K562 (cell line): ENCODE results near the gene COL10A1. TPM values are rescaled to one million over a fixed set of nuclear protein-coding genes. Genes with fewer than 3 reads are reported as not detected.

Experiments
- ATAC-seq: fragments of 200-7000 bp; cut with Tn5 transposase; 3 replicates; pipeline ENCODE4 v1.9.1; 2020; ENCODE audit warnings: moderate library complexity
- BruUV-seq: library from RNA; stranded (reverse); fragments of 400-500 nt; replicated peaks from 2 replicates; lab custom pipeline; 2021; lab: Mats Ljungman, UMichigan
- CTCF ChIA-PET: fragments of 300-600 bp; formaldehyde crosslinking; extraction: SDS; loops from one replicate; lab custom pipeline; 2021; ENCODE audit warnings: low intra/inter-chr PET ratio; lab: Yijun Ruan, JAX
- POLR2A ChIA-PET: fragments of 300-600, 350-650 bp; sonication (Branson Sonifier 250); formaldehyde crosslinking; extraction: SDS; loops from one replicate; lab custom pipeline; 2021; ENCODE audit warnings: antibody characterized with exemption, inconsistent platforms; lab: Yijun Ruan, JAX
- DNase-seq, 4 experiments: peaks; one replicate each; pipeline versions ENCODE4 v3.0.0 to v3.0.0-alpha.2; 2011 to 2018; ENCODE audit warnings: low spot score in 3 of 4, mixed read lengths in 3 of 4; ENCODE audit errors: extremely low read depth in 1 of 4
- FAIRE-seq: peaks from 2 replicates; lab custom pipeline; 2011; peaks lifted over from hg19 to GRCh38; lab: Jason Lieb, UNC
- H2AFZ ChIP-seq: 2 replicates; pipeline ENCODE4 v1.6.0; 2011; ENCODE audit warnings: low read depth, low read length, control low read depth, inconsistent platforms
- H3K27ac ChIP-seq: fragments of 200-600 bp; 3 replicates; pipeline ENCODE4 v1.8.0; 2011; ENCODE audit warnings: low read depth, mild to moderate bottlenecking, control low read depth, inconsistent platforms, low read length, moderate library complexity, mixed read lengths; ENCODE audit errors: extremely low read depth
- H3K27me3 ChIP-seq, 2 experiments: fragments of 300-600 bp in 1 of 2; 2 replicates in 1 of 2; 3 replicates in 1 of 2; pipeline versions ENCODE4 v1.6.0 to v1.8.0; 2011; ENCODE audit warnings: inconsistent platforms in 2 of 2, low read length in 2 of 2, mild to moderate bottlenecking in 1 of 2, mixed read lengths in 1 of 2, moderate library complexity in 1 of 2; ENCODE audit not compliant: control insufficient read depth in 2 of 2, insufficient read depth in 2 of 2
- H3K36me3 ChIP-seq: fragments of 300-600 bp; 3 replicates; pipeline ENCODE4 v1.8.0; 2011; ENCODE audit warnings: mild to moderate bottlenecking, low read length, inconsistent platforms; ENCODE audit not compliant: control insufficient read depth, insufficient read depth
- H3K4me1 ChIP-seq, 2 experiments: fragments of 200-600 bp in 1 of 2; replicated peaks in 1 of 2; 2 replicates in 1 of 2; 3 replicates in 1 of 2; pipeline versions ENCODE4 v1.5.1 to v1.8.0; 2011; ENCODE audit warnings: inconsistent platforms in 2 of 2, low read length in 2 of 2, mild to moderate bottlenecking in 1 of 2, mixed read lengths in 1 of 2, moderate library complexity in 1 of 2; ENCODE audit not compliant: control insufficient read depth in 2 of 2, insufficient read depth in 2 of 2
- H3K4me2 ChIP-seq: 2 replicates; pipeline ENCODE4 v1.6.1; 2011; ENCODE audit warnings: low read length, control low read depth, inconsistent platforms, mixed read lengths; ENCODE audit not compliant: insufficient read depth
- H3K4me3 ChIP-seq: fragments of 200-600 bp; sonication (generic), shearing (Covaris generic); 2 replicates; pipeline ENCODE4 v1.5.1; 2016; ENCODE audit warnings: control low read depth, inconsistent platforms
- H3K79me2 ChIP-seq: fragments of 200-600 bp; 3 replicates; pipeline ENCODE4 v1.8.0; 2011; ENCODE audit warnings: low read length, inconsistent platforms; ENCODE audit not compliant: control insufficient read depth, insufficient read depth
- H3K9ac ChIP-seq, 2 experiments: 2 replicates each; pipeline versions ENCODE4 v1.6.0 to v1.6.1; 2011; ENCODE audit warnings: low read depth in 2 of 2, low read length in 2 of 2, control low read depth in 1 of 2, inconsistent platforms in 1 of 2, mild to moderate bottlenecking in 1 of 2, mixed read lengths in 1 of 2; ENCODE audit not compliant: insufficient read depth in 1 of 2
- H3K9me1 ChIP-seq: one replicate; pipeline ENCODE4 v1.6.0; 2011; ENCODE audit warnings: inconsistent platforms, mild to moderate bottlenecking, low read length, moderate library complexity; ENCODE audit not compliant: control insufficient read depth, insufficient read depth
- H3K9me3 ChIP-seq: replicated peaks from 2 replicates; pipeline ENCODE4 v1.5.1; 2011; ENCODE audit warnings: low read depth, low read length, inconsistent platforms; ENCODE audit not compliant: control insufficient read depth, insufficient read depth
- H4K20me1 ChIP-seq: replicated peaks from 2 replicates; pipeline ENCODE4 v1.6.1; 2011; ENCODE audit warnings: low read length, inconsistent platforms, mixed read lengths; ENCODE audit not compliant: control insufficient read depth, insufficient read depth
- ARNT ChIP-seq, 2 experiments: fragments of 450-650 bp; IDR thresholded peaks; 2 replicates each; pipeline ENCODE4 v1.6.1; 2016; ENCODE audit warnings: mild to moderate bottlenecking in 1 of 2
- BDP1 ChIP-seq: IDR thresholded peaks from 3 replicates; pipeline ENCODE4 v1.6.1; 2011; ENCODE audit not compliant: insufficient read length, insufficient read depth
- CBX1 ChIP-seq: sonication (generic); IDR thresholded peaks from 2 replicates; pipeline ENCODE4 v1.6.1; 2016; ENCODE audit warnings: antibody characterized with exemption, low read depth, mild to moderate bottlenecking
- ID3 ChIP-seq, 2 experiments: fragments of 250-450 bp in 1 of 2; fragments of 450-650 bp in 1 of 2; sonication (Bioruptor Pico) in 1 of 2; IDR thresholded peaks; 2 replicates each; pipeline versions ENCODE4 v1.6.1 to v1.8.0; 2016 to 2021; ENCODE audit warnings: mild to moderate bottlenecking in 2 of 2, moderate library complexity in 2 of 2, missing compliant biosample characterization in 1 of 2, missing genetic modification characterization in 1 of 2
- NELFE ChIP-seq: IDR thresholded peaks from 2 replicates; pipeline ENCODE4 v1.6.1; 2011; ENCODE audit warnings: mild to moderate bottlenecking; ENCODE audit not compliant: insufficient read depth, insufficient read length
- POLR2AphosphoS2 ChIP-seq: IDR thresholded peaks from 2 replicates; pipeline ENCODE4 v1.6.1; 2012; ENCODE audit warnings: low read length, improper control_type of control experiment
- POLR3A ChIP-seq: IDR thresholded peaks from 2 replicates; pipeline ENCODE4 v1.6.1; 2011; ENCODE audit warnings: borderline replicate concordance, mild to moderate bottlenecking, moderate library complexity; ENCODE audit not compliant: insufficient read length, insufficient read depth; ENCODE audit errors: extremely low read depth
- TBP ChIP-seq: optimal IDR thresholded peaks from 2 replicates; pipeline ENCODE3; 2011; ENCODE audit warnings: low read depth, low read length, improper control_type of control experiment
- USF2 ChIP-seq: sonication (generic); formaldehyde crosslinking; IDR thresholded peaks from 2 replicates; pipeline ENCODE4 v1.5.0; 2020; ENCODE audit warnings: missing genetic modification reagents
- ZBED1 ChIP-seq: IDR thresholded peaks from 2 replicates; pipeline ENCODE4 v1.6.1; 2014
- ZBTB17 ChIP-seq: fragments of 450-650 bp; formaldehyde crosslinking; IDR thresholded peaks from 2 replicates; pipeline ENCODE4 v1.4.0; 2020; ENCODE audit warnings: mild to moderate bottlenecking
- ZC3H8 ChIP-seq: fragments of 450-650 bp; IDR thresholded peaks from 2 replicates; pipeline ENCODE4 v1.6.1; 2017
- ZNF316 ChIP-seq: fragments of 450-650 bp; IDR thresholded peaks from 2 replicates; pipeline ENCODE4 v1.6.1; 2016
- ZNF354B ChIP-seq: fragments of 250-450 bp; sonication (Bioruptor Pico); IDR thresholded peaks from 2 replicates; pipeline ENCODE4 v1.4.0; 2020
- ZNF639 ChIP-seq, 2 experiments: fragments of 200-800 bp in 1 of 2; sonication (Bioruptor generic) in 1 of 2; sonication (generic) in 1 of 2; formaldehyde crosslinking in 1 of 2; IDR thresholded peaks in 1 of 2; conservative IDR thresholded peaks in 1 of 2; 2 replicates each; pipeline versions ENCODE4 v1.5.0 to v1.6.1; 2016 to 2020; ENCODE audit warnings: missing compliant biosample characterization in 1 of 2, missing genetic modification characterization in 1 of 2, missing genetic modification reagents in 1 of 2
- ZNF785 ChIP-seq: fragments of 250-450 bp; sonication (Bioruptor Pico); IDR thresholded peaks from 2 replicates; pipeline ENCODE4 v1.4.0; 2020; ENCODE audit warnings: mild to moderate bottlenecking
- WGBS: fragments of 100-300 bp; shearing (Covaris generic); methylation state at CpG from one replicate; pipeline ENCODE4 v1.1.6; 2016; ENCODE audit warnings: low coverage, mixed read lengths; ENCODE audit not compliant: insufficient coverage; ENCODE audit errors: missing lambda C conversion rate; 5-methylcytosine and 5-hydroxymethylcytosine counted together
- in situ Hi-C: fragments of 300-500 bp; cut with MboI; formaldehyde crosslinking; loops from 4 replicates; pipeline ENCODE4 v1.15.0; 2018; ENCODE audit warnings: inconsistent platforms, mixed read lengths
- intact Hi-C: fragments of 100-400 bp; cut with micrococcal nuclease; formaldehyde crosslinking; loops from 2 replicates; pipeline ENCODE4 v1.14.2; 2022
- polyA plus RNA-seq, 8 experiments: library from polyadenylated mRNA; depleted of rRNA in 4 of 8; stranded (reverse) in 5 of 8; unstranded in 3 of 8; fragments of >200 nt; fragmentation: Nextera tagmentation in 2 of 8; fragmentation: Illumina TruSeq in 1 of 8; extraction: Ambion mirVana in 2 of 8; extraction: Trizol in 1 of 8; gene quantifications; 2 replicates each; pipeline versions ENCODE4 v1.2.1 to v1.2.3, GENCODE V29; 2011 to 2014; ENCODE audit warnings: inconsistent platforms in 1 of 8, missing spikeins in 1 of 8
- total RNA-seq, 7 experiments: library from RNA; depleted of rRNA in 6 of 7; stranded (reverse); fragments of >200 nt in 6 of 7; fragmentation: Illumina TruSeq in 2 of 7; extraction: Trizol in 2 of 7; gene quantifications; 2 replicates each; pipeline versions ENCODE4 v1.2.1 to v1.2.3, GENCODE V29; 2011 to 2021; ENCODE audit warnings: low replicate concordance in 1 of 7

Gene COL10A1
- total and polyA plus RNA-seq, 9 of the 15 experiments (the other 6 are each of a cell fraction or from before 2014, with no cell fraction given), result 0.06 to 0.08 TPM; not detected in 7

GRCh38 chr6:116136373-116136772 lies 10.4 kb upstream of the COL10A1 start:
- Histone ChIP-seq H3K36me3 (no peaks in the 10 kb centered on the region), H3K4me3 (no peak overlapping the region), H3K27me3 (no peaks in the 10 kb centered on the region), H2AFZ (no peak overlapping the region), H3K9ac (no peak overlapping the region), H3K79me2 (no peaks in the 10 kb centered on the region), H4K20me1 (no peaks in the 10 kb centered on the region), H3K9me3 (no peaks in the 10 kb centered on the region), H3K9me1 (no peaks in the 10 kb centered on the region), H3K4me2 (no peak overlapping the region), H3K4me1 (no peaks in the 10 kb centered on the region), H3K27ac (no peak overlapping the region)
- 100% methylated on average over 1 of the region's 1 CpG for WGBS
- in situ Hi-C loops, result no loop called here
- DNase-seq (no peak), FAIRE-seq (no peak), ATAC-seq (no peak)
- TF ChIP-seq USF2 (CRISPR knock-in tag) (no peak), CBX1 (no peak)
- CTCF ChIA-PET, result no interaction called here
- no TSS peak for BruUV-seq
- POLR2A ChIA-PET, result interaction anchor here (1.0 kb wide), 1 partner anchor 25 kb away, joined by 3 read pairs; no protein-coding TSS in a partner anchor
- intact Hi-C loops, result no loop called here

- POLR2A ChIA-PET, result no interaction called here
- H3K9me3 ChIP-seq, result no peaks in the 10 kb centered on the region
- no TSS peak for BruUV-seq
- H4K20me1 ChIP-seq, result no peaks in the 10 kb centered on the region
- intact Hi-C loops, result no loop called here
- no peak overlapping the region for H3K27ac ChIP-seq
- CTCF ChIA-PET, result no interaction called here
- H3K9ac ChIP-seq, result no peak overlapping the region
- H3K4me2 ChIP-seq, result no peak overlapping the region
- 55% methylated on average over 3 of the region's 3 CpGs for WGBS
- in situ Hi-C loops, result no loop called here
- DNase-seq (no peak), FAIRE-seq (no peak), ATAC-seq (no peak)
- no peaks in the 10 kb centered on the region for H3K4me1 ChIP-seq
- no peak overlapping the region for H3K4me3 ChIP-seq
- H3K79me2 ChIP-seq, result no peaks in the 10 kb centered on the region
- no peaks in the 10 kb centered on the region for H3K9me1 ChIP-seq
- no peaks in the 10 kb centered on the region for H3K27me3 ChIP-seq
- no peak overlapping the region for H2AFZ ChIP-seq
- H3K36me3 ChIP-seq, result no peaks in the 10 kb centered on the region
- TF ChIP-seq NELFE (no peak), ZNF354B (CRISPR knock-in tag) (no peak), TBP (no peak), ID3 (CRISPR knock-in tag; IDR thresholded peaks at IDR 0.05) (no peak), ID3 (tag; IDR thresholded peaks at IDR 0.05) (no peak), POLR3A (no peak), ARNT (IDR thresholded peaks at IDR 0.05) (no peak), ZC3H8 (no peak), ZNF785 (CRISPR knock-in tag) (no peak), ZNF639 (CRISPR knock-in tag; conservative IDR thresholded peaks at IDR 0.05 in 1 of 2, IDR thresholded peaks at IDR 0.05 in 1 of 2) (no peak), ZNF316 (no peak), ZBED1 (no peak), BDP1 (no peak), POLR2AphosphoS2 (no peak), ZBTB17 (CRISPR knock-in tag) (no peak)
Observed at GRCh38 chr6:116133453-116133852, 7.5 kb upstream of the COL10A1 start.
